PC-9 (cell line): ENCODE measurements around the gene MLYCD.

Experiments
- CTCF ChIP-seq: fragments of 200-600 bp; sonication (generic); conservative IDR thresholded peaks from 2 replicates; pipeline ENCODE4 v1.6.1; 2017; ENCODE audit warnings: mixed run types, antibody characterized with exemption, mild to moderate bottlenecking, moderate library complexity
- EZH2 ChIP-seq: fragments of 200-600 bp; sonication (generic); IDR thresholded peaks from 2 replicates; pipeline ENCODE4 v1.8.0; 2017; ENCODE audit warnings: antibody characterized with exemption, low read depth

GRCh38 chr16:83850947-83851346 lies 48.0 kb upstream of the MLYCD start:
- TF ChIP-seq CTCF (no peak), EZH2 (no peak)
